ENCODE results near the gene SARM1.

SARM1 gene

DNA sequence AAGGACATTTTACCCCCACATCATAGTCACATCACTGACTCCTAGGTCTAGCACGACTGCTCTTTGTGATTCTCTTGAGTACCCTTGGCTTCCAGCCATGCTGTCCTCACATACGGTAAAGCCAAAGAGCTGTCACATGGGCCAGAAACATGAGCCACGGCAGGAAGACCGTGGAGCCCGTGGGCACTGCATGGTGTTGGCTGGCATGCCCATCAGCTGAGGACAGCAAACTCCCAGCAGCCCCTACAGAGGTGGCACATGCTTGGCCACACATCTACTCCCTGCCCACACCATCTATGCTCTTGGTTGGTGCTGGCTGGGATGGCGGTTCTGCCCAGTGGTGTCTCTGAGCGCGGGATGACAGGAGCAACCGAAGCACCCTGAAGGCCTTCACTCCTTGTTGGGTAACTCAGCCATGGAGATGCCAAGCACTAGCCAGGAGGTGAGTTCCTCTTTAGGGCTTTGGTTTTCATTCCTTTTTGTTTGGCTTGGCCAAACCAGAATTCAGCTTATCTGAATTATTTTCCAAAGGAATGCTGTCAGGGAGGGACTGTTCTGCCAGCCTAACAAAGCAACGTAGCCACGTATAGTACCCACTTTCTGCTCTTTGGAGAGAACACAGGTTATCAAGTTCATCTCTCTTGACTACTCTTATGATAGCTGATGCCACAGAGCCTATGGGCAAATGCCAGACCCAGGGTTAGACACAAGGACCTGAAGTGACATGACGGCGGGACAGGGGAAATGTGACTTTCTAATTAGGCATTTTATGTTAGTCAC lies 25.9 kb upstream of the SARM1 start:
- DNase-seq (ENCODE audit: low read depth) = no peak
- no peak overlapping the region for H3K4me3 ChIP-seq (ENCODE audit: low read depth, low read length)
- TF ChIP-seq, protein P1, sequence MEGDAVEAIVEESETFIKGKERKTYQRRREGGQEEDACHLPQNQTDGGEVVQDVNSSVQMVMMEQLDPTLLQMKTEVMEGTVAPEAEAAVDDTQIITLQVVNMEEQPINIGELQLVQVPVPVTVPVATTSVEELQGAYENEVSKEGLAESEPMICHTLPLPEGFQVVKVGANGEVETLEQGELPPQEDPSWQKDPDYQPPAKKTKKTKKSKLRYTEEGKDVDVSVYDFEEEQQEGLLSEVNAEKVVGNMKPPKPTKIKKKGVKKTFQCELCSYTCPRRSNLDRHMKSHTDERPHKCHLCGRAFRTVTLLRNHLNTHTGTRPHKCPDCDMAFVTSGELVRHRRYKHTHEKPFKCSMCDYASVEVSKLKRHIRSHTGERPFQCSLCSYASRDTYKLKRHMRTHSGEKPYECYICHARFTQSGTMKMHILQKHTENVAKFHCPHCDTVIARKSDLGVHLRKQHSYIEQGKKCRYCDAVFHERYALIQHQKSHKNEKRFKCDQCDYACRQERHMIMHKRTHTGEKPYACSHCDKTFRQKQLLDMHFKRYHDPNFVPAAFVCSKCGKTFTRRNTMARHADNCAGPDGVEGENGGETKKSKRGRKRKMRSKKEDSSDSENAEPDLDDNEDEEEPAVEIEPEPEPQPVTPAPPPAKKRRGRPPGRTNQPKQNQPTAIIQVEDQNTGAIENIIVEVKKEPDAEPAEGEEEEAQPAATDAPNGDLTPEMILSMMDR (IDR thresholded peaks at IDR 0.05; ENCODE audit: low read depth, low read length, missing control alignments) = no peak
- in situ Hi-C loops (cut with HindIII; ENCODE audit: low sequenced_read_pairs) = no loop called here

- TF ChIP-seq, protein P1 (IDR thresholded peaks at IDR 0.05; ENCODE audit: low read depth, low read length, missing control alignments) = no peak
- in situ Hi-C loops (cut with HindIII; ENCODE audit: low sequenced_read_pairs) = no loop called here
- DNase-seq (ENCODE audit: low read depth) = peak; percentile 79
- H3K4me3 ChIP-seq (ENCODE audit: low read depth, low read length) = no peak overlapping the region
Observed at GRCh38 chr17:28346199-28346580, 25.3 kb upstream of the SARM1 start.

- in situ Hi-C loops (cut with HindIII; ENCODE audit: low sequenced_read_pairs) = no loop called here
- H3K4me3 ChIP-seq (ENCODE audit: low read depth, low read length) = no peak overlapping the region
- no peak for DNase-seq (ENCODE audit: low read depth)
- TF ChIP-seq, protein P1 (IDR thresholded peaks at IDR 0.05; ENCODE audit: low read depth, low read length, missing control alignments) = peak; percentile 29
Observed at GRCh38 chr17:28346746-28347246, 24.7 kb upstream of the SARM1 start.

GRCh38 chr17:28347261-28347891 lies 24.1 kb upstream of the SARM1 start:
- TF ChIP-seq, protein P1 (IDR thresholded peaks at IDR 0.05; ENCODE audit: low read depth, low read length, missing control alignments) = no peak
- peak; percentile 94 for DNase-seq (ENCODE audit: low read depth)
- no peak overlapping the region for H3K4me3 ChIP-seq (ENCODE audit: low read depth, low read length)
- in situ Hi-C loops (cut with HindIII; ENCODE audit: low sequenced_read_pairs) = no loop called here

DNA sequence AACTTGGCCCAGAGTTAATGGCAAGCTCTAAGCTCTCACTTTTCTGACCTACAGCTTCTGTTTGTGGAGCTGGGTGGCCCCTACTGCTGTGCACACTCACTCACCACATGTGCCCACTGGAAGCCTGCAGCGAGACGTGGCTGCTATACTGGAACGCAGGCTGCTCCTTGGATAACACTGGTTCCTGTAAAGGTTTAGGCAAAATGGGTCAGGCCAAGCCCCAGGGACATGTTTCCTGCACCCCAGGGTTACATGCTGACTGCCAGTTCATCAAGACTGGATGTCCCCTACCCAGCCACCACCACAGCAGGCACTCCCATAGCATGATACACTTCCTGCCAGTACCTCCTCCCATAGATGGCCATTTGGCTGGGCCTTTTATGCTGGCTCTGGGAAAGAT lies 22.5 kb upstream of the SARM1 start:
- in situ Hi-C loops (cut with HindIII; ENCODE audit: low sequenced_read_pairs) = no loop called here
- DNase-seq (ENCODE audit: low read depth) = no peak
- TF ChIP-seq, protein P1 (IDR thresholded peaks at IDR 0.05; ENCODE audit: low read depth, low read length, missing control alignments) = no peak
- no peak overlapping the region for H3K4me3 ChIP-seq (ENCODE audit: low read depth, low read length)

- H3K4me3 ChIP-seq (ENCODE audit: low read depth, low read length) = no peak overlapping the region
- in situ Hi-C loops (cut with HindIII; ENCODE audit: low sequenced_read_pairs) = no loop called here
- TF ChIP-seq, protein P1 (IDR thresholded peaks at IDR 0.05; ENCODE audit: low read depth, low read length, missing control alignments) = no peak
- DNase-seq (ENCODE audit: low read depth) = no peak
Observed at GRCh38 chr17:28350271-28350670, 21.2 kb upstream of the SARM1 start.

All from astrocyte of the cerebellum (primary cell).